ENCODE measurements around the gene EEF1AKMT3.
A peak's percentile ranks its signal among the peaks of the same experiment; 100 is the strongest.

Gene EEF1AKMT3

GRCh38 chr12:57772429-57773322 lies at the start of gene EEF1AKMT3:
TSS of gene EEF1AKMT3 (plus strand) at chr12:57772614. CDS start at chr12:57772725, 111 bp downstream.
- Histone ChIP-seq H3K4me1 (ENCODE audit: control insufficient read depth, insufficient read depth, low read length, unreplicated experiment) (no peaks in the 10 kb centered on the region), H3K36me3 (ENCODE audit: insufficient read depth, low read length) (peaks cover 2% of the 10 kb centered on the region; the same call in 1 of the 2 replicates), H2AFZ (ENCODE audit: low read length, unreplicated experiment) (peak within 1 kb of the TSS; percentile 93), H3K4me3 (ENCODE audit: low read depth, low read length) (peak within 1 kb of the TSS; percentile 75), H3K79me2 (ENCODE audit: control insufficient read depth, insufficient read depth, low read length, unreplicated experiment) (peaks cover 9% of the 10 kb centered on the region), H3K27me3 (ENCODE audit: insufficient read depth, low read length) (no peaks in the 10 kb centered on the region), H3K27ac (ENCODE audit: low read depth, low read length) (peak within 1 kb of the TSS; percentile 74)

DNA sequence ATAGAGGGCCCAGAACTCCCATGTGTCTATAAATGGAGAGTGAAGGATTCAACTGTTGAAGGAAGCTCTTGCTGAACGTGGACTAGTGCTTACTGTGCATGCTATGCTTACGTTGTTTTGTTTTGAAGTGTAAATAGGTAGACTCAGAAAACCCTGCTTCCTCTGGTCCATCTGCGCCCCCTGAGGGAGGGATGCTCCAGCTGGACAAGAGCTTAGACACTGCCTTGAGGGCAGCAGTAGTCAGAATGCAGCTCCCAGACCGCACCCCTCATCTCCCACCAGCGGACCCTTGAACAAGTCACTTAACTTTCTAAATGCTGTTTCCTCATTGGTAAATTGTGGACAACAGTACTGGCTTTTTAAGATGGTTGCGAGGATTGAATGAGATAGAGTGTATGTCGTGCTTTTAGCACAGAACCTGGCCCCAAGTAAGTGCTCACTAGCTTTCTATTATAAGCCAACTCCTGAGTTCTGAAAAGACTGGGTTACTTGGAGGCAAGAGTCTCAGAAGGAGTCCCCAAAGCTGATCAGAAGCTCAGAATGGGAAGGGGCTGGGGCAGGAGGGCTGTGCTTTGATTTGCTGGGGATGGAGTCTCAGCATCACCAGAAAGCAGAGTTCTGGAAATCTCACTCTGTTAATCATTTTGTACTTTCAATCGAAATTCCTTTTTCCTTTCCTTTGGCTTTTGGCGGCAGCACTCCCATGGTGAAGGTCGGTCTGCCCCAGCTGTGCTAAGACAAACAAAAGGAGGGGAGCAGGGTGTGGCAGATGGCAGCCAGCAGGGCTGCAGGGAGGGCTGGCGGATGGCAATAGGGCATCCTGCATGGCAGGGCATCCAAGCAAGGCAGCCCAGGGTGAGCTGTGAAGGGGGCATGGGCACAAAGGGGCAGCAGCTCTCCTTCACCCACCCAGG lies 49.4 kb upstream of the EEF1AKMT3 start:
- Histone ChIP-seq H3K4me1 (ENCODE audit: control insufficient read depth, insufficient read depth, low read length, unreplicated experiment) (no peaks in the 10 kb centered on the region), H3K79me2 (ENCODE audit: control insufficient read depth, insufficient read depth, low read length, unreplicated experiment) (no peaks in the 10 kb centered on the region), H3K27me3 (ENCODE audit: insufficient read depth, low read length) (peaks cover 3% of the 10 kb centered on the region; the same call in 1 of the 2 replicates), H2AFZ (ENCODE audit: low read length, unreplicated experiment) (no peak overlapping the region), H3K4me3 (ENCODE audit: low read depth, low read length) (no peak overlapping the region), H3K27ac (ENCODE audit: low read depth, low read length) (no peak overlapping the region), H3K36me3 (ENCODE audit: insufficient read depth, low read length) (peaks cover 17% of the 10 kb centered on the region; the same call in 1 of the 2 replicates)

GRCh38 chr12:57723630-57723962 lies 48.8 kb upstream of the EEF1AKMT3 start:
- Histone ChIP-seq H3K4me1 (ENCODE audit: control insufficient read depth, insufficient read depth, low read length, unreplicated experiment) (no peaks in the 10 kb centered on the region), H3K27me3 (ENCODE audit: insufficient read depth, low read length) (peaks cover 3% of the 10 kb centered on the region; the same call in 1 of the 2 replicates), H3K36me3 (ENCODE audit: insufficient read depth, low read length) (peaks cover 13% of the 10 kb centered on the region; the same call in 1 of the 2 replicates)

DNA sequence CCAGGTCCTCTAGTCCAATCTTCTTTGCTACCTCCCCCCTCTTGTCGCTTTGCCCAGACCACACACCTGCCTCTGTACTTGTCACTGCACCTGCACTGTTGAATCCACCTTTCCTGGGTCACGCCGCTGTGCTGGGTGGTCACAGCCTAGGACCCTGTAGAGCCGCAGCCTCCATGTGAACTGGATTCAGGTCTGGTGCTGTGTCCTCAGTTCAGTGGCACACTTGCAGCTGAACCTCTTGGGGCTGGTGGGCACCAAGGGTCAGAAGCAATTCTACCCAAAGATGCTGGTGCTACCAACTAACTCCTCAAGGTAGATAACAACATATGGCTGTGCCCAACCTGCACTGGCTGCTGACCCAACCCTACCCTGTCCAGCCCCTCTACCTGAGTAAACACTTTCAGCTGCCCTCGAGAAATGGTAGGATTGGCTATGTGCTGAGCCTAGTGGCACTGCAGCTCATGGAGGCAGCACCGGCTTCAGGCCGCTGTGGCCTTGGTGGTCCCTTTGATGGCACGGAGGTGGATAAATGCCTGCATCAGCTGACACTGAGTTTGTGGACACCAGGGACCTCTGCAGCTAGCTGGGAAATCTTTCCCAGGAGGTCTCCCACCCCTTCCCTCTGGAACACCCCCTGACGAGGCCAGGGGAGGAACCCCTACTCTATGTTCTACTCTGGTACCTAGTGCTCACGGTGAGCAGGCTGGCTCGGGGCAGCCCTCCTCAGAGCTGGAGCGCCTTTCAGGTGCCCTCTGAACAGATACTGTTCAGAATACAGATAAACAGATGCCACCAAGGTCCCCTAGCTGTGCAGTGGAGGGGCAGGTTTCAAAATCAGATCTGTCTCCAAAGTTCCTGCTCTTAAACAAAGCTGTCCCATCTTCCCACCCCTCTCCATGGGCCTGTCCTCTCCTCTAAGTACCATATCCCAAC lies 48.1 kb upstream of the EEF1AKMT3 start:
- Histone ChIP-seq H3K4me1 (ENCODE audit: control insufficient read depth, insufficient read depth, low read length, unreplicated experiment) (no peaks in the 10 kb centered on the region), H3K4me3 (ENCODE audit: low read depth, low read length) (no peak overlapping the region), H2AFZ (ENCODE audit: low read length, unreplicated experiment) (no peak overlapping the region), H3K27me3 (ENCODE audit: insufficient read depth, low read length) (peaks cover 3% of the 10 kb centered on the region; the same call in 1 of the 2 replicates), H3K27ac (ENCODE audit: low read depth, low read length) (no peak overlapping the region), H3K36me3 (ENCODE audit: insufficient read depth, low read length) (peaks cover 8% of the 10 kb centered on the region; the same call in 1 of the 2 replicates), H3K79me2 (ENCODE audit: control insufficient read depth, insufficient read depth, low read length, unreplicated experiment) (no peaks in the 10 kb centered on the region)

More at GRCh38 chr12:57723630-57723962, 48.8 kb upstream of the EEF1AKMT3 start:
- Histone ChIP-seq H3K27ac (ENCODE audit: low read depth, low read length) (no peak overlapping the region), H3K79me2 (ENCODE audit: control insufficient read depth, insufficient read depth, low read length, unreplicated experiment) (no peaks in the 10 kb centered on the region), H2AFZ (ENCODE audit: low read length, unreplicated experiment) (no peak overlapping the region), H3K4me3 (ENCODE audit: low read depth, low read length) (no peak overlapping the region)

- Histone ChIP-seq H3K79me2 (ENCODE audit: control insufficient read depth, insufficient read depth, low read length, unreplicated experiment) (no peaks in the 10 kb centered on the region), H3K4me1 (ENCODE audit: control insufficient read depth, insufficient read depth, low read length, unreplicated experiment) (no peaks in the 10 kb centered on the region), H3K27me3 (ENCODE audit: insufficient read depth, low read length) (peaks cover 3% of the 10 kb centered on the region; the same call in 1 of the 2 replicates), H2AFZ (ENCODE audit: low read length, unreplicated experiment) (no peak overlapping the region), H3K4me3 (ENCODE audit: low read depth, low read length) (no peak overlapping the region), H3K36me3 (ENCODE audit: insufficient read depth, low read length) (0 out of 2 replicates have a peak, but pooled peaks cover 2% of the 10 kb centered on the region), H3K27ac (ENCODE audit: low read depth, low read length) (no peak overlapping the region)
Observed at GRCh38 chr12:57724936-57725740, 47.3 kb upstream of the EEF1AKMT3 start.

DNA sequence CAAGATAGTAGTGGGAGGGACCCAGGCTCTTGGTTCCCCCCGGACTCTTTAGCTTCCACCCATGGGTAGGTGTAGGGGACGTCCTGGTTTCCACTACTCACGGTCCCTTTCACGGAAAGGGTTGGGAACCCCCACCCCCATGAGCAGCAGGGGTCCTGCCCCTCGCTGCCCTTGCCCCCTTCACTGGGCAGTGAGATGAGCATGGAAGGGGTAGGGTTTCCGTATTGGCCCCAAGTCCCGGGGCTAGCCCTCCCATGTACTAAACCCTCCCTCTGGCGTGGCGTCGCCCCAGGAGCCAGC lies 46.6 kb upstream of the EEF1AKMT3 start:
- Histone ChIP-seq H3K36me3 (ENCODE audit: insufficient read depth, low read length) (no peaks in the 10 kb centered on the region), H2AFZ (ENCODE audit: low read length, unreplicated experiment) (peak overlapping the region; percentile 21), H3K27ac (ENCODE audit: low read depth, low read length) (no peak overlapping the region), H3K4me1 (ENCODE audit: control insufficient read depth, insufficient read depth, low read length, unreplicated experiment) (no peaks in the 10 kb centered on the region), H3K4me3 (ENCODE audit: low read depth, low read length) (peak overlapping the region; percentile 93), H3K27me3 (ENCODE audit: insufficient read depth, low read length) (peaks cover 3% of the 10 kb centered on the region; the same call in 1 of the 2 replicates), H3K79me2 (ENCODE audit: control insufficient read depth, insufficient read depth, low read length, unreplicated experiment) (no peaks in the 10 kb centered on the region)

GRCh38 chr12:57726151-57726883 lies 46.1 kb upstream of the EEF1AKMT3 start:
- Histone ChIP-seq H3K27me3 (ENCODE audit: insufficient read depth, low read length) (peaks cover 3% of the 10 kb centered on the region; the same call in 1 of the 2 replicates), H3K27ac (ENCODE audit: low read depth, low read length) (peak overlapping the region; percentile 22; the same call in 1 of the 2 replicates), H3K4me3 (ENCODE audit: low read depth, low read length) (peak overlapping the region; percentile 93), H3K36me3 (ENCODE audit: insufficient read depth, low read length) (no peaks in the 10 kb centered on the region), H3K79me2 (ENCODE audit: control insufficient read depth, insufficient read depth, low read length, unreplicated experiment) (no peaks in the 10 kb centered on the region), H2AFZ (ENCODE audit: low read length, unreplicated experiment) (peak overlapping the region; percentile 72), H3K4me1 (ENCODE audit: control insufficient read depth, insufficient read depth, low read length, unreplicated experiment) (no peaks in the 10 kb centered on the region)

GRCh38 chr12:57726884-57727757 lies 45.3 kb upstream of the EEF1AKMT3 start:
- Histone ChIP-seq H3K4me1 (ENCODE audit: control insufficient read depth, insufficient read depth, low read length, unreplicated experiment) (no peaks in the 10 kb centered on the region), H3K4me3 (ENCODE audit: low read depth, low read length) (peak overlapping the region; percentile 93), H3K36me3 (ENCODE audit: insufficient read depth, low read length) (no peaks in the 10 kb centered on the region), H3K27me3 (ENCODE audit: insufficient read depth, low read length) (peaks cover 3% of the 10 kb centered on the region; the same call in 1 of the 2 replicates), H3K27ac (ENCODE audit: low read depth, low read length) (no peak overlapping the region), H3K79me2 (ENCODE audit: control insufficient read depth, insufficient read depth, low read length, unreplicated experiment) (no peaks in the 10 kb centered on the region), H2AFZ (ENCODE audit: low read length, unreplicated experiment) (peak overlapping the region; percentile 72)

All from ACC112 (cell line).